GM21526 (cell line): ENCODE results near the gene RBMS1.

Experiments used
- ATAC-seq: cut with Tn5 transposase; IDR thresholded peaks from one replicate; pipeline ENCODE4 v1.9.1; 2021; ENCODE audit warnings: moderate library complexity; ENCODE audit not compliant: unreplicated experiment, low FRiP score

RBMS1 gene

DNA sequence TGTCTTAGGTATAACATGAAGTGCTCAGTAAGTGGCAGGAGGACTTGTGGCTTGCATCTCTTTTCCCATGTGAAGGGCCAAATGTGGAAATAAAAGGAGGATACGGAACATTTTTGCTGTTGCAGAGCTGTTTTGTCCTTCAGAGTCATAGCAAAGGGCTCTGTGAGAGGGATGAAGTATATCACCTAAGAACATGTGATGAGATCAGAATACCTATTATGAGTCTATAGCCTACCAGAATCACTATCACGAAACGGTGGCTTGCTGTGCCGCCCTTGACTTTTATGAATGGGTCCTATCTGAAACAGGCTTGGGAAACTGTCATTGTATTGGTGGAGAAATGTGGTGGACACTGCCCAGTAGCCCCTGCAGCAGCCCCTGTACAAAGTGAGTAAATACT, 226.6 kb downstream of the RBMS1 start:
- ATAC-seq = no peak

- no peak for ATAC-seq
Observed at GRCh38 chr2:160266037-160266551, 227.5 kb downstream of the RBMS1 start.

GRCh38 chr2:160264308-160264707, 229.3 kb downstream of the RBMS1 start:
- no peak for ATAC-seq

- ATAC-seq = no peak
Observed at GRCh38 chr2:160261732-160262131, 231.9 kb downstream of the RBMS1 start.

- no peak for ATAC-seq
Observed at GRCh38 chr2:160258492-160258805, 235.2 kb downstream of the RBMS1 start.

- no peak for ATAC-seq
Observed at GRCh38 chr2:160257743-160258491, 235.7 kb downstream of the RBMS1 start.

GRCh38 chr2:160257041-160257742, 236.4 kb downstream of the RBMS1 start:
- no peak for ATAC-seq

DNA sequence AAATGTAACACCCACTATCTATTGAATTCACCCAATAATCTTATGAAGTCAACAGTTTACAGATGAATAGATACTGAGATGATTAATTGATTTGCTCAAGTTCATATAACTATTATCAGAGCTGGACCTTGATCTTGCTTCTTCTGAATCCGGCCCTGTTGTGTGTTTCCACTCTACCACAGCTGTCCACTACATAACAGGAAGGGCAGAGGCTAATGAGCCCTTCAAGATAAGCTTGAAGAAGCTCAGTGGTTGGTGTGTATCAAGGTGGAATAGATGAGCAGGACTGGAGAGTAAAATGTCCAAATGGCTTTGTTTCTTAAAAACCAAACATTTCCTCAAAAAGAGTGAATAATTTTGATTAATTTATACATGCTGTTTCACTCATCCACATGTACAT, 237.1 kb downstream of the RBMS1 start:
- no peak for ATAC-seq

- ATAC-seq = no peak
Observed at GRCh38 chr2:160255408-160255807, 238.2 kb downstream of the RBMS1 start.

DNA sequence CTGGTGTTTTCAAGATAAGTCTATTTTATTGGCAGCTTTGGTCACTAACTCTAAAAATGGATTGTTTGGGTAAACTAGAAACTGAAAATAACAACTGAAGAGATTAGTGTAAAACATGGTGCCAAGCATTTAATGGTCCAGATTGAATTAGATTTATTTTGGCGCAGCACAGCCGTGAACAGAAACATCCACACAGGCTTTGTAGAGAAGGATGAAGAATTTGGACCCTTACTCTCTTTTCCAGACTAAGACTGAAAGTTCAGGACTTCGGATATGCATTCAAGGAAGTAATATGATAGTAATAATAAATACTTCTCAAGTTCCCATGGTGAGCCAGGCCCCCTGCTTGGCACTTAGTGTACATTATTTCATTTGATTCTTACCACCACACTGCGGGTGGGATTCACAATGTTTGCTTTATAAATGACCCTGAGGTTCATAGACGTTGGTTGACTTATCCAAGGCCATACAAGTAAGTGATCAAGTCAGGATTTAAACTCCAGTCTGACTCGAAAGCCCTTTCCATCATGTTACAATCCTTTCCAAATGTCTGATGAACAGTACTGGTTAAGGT, 239.3 kb downstream of the RBMS1 start:
- ATAC-seq = no peak

DNA sequence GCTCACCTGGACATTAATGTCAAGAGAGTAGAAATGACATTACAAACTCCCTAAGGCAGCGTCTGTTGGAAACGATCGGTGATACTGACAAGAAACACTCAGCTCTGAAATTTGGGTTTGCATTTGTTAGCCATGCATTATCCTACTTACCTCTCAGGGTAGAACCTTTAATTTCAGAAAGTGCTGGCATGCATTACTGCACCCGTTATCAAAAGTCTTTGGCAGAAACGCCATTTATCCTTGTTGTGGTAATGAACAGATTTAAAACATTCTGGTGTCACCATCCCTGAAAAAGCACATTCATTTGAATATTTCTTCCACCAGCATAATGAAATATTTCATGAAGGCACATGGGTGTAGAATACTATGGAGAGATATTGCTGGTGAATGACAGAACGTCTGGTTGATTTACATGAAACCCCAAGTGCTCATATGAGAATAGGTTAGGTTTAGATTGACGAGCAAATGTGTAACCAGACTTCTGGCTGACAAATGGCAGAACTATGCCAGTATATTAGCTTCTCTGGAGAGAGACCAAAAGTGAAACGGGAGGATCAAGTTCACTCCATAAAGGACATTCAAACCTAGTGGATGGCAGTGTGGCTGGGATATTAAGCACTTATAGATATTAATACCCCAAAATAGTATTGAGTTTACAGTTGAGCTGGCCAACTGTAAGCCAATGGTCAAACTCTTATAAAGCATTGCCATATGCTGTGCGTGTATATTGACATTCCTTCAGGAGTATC, 240.0 kb downstream of the RBMS1 start:
- ATAC-seq = no peak

- ATAC-seq = no peak
Observed at GRCh38 chr2:160252900-160253299, 240.7 kb downstream of the RBMS1 start.

- no peak for ATAC-seq
Observed at GRCh38 chr2:160252278-160252887, 241.2 kb downstream of the RBMS1 start.

- ATAC-seq = no peak
Observed at GRCh38 chr2:160251569-160251968, 242.0 kb downstream of the RBMS1 start.

GRCh38 chr2:160249876-160250275, 243.7 kb downstream of the RBMS1 start:
- ATAC-seq = no peak

DNA sequence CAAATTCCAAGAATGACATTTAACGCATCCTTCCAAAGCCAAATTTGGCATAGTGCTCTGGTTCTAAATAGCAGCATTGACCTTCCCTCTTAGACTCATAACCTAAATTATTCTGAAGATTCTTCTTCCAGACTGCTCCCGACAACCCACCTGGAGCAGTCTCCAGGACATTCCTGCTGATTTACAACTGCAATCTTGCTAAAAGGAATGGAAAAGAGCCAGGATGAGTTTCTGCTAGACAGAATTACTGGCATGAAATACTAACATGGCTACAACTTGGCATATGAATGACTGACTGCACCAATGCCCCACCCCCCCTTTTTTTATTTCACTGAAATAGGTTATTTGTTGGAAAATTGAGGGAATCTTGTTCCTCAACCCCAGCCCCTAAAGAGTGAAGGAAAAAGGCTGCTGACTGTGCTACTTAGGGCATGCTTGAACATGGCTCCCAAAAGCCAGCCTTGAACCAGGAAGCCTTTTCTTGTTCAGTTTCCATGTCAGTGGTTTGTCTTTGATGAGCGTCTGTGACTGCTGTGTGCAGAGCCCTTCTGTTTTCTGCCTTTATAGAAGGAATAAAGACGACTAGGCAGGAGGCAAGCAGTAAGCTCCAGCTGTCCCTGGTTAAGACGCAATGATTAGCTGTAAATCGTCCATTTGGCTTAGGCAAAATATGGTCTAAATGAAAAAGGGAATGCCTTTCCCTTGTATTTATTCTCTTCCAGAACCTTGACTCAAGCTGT, 246.1 kb downstream of the RBMS1 start:
- ATAC-seq = no peak

- no peak for ATAC-seq
Observed at GRCh38 chr2:160246356-160246755, 247.3 kb downstream of the RBMS1 start.

GRCh38 chr2:160245614-160246155, 247.9 kb downstream of the RBMS1 start:
- ATAC-seq = no peak

DNA sequence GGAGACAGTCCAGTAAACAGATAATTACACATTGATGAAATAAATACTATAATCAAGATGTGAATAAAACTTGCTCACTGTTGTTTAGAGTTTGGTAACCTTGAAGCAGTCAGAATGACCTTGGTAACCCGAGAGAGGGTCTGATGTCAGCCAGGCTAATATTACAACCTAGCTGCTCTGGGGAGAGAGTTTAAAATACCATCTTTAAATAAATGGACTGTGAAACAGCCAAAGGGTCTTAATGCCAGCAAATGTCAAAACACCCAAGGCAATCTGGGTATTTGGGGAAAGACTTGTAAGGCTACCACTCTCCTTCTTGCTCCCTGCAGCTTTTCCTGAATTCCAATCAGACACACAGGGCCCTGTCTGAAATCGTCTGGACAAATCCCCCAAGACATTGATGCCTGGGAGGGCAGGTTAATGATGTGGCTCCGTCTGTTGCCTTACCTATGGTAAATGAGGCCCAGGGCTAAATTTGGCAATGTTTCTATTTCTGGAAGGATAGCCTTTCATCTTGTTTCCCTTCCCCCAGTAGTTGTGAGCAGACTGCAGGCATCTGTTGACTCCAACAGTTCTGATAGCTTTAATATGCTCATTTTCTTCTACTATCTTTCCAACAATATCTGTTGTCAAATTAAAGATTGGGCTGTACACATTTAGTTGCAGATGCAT, 250.6 kb downstream of the RBMS1 start:
- ATAC-seq = no peak
